Measurements from ENCODE around the gene RPS6KA1. TPM values are rescaled to one million over a fixed set of nuclear protein-coding genes. Genes with fewer than 3 reads are reported as not detected.

RPS6KA1 gene
- polyA plus RNA-seq, 1 donor from 2014 or later = 152 TPM

DNA sequence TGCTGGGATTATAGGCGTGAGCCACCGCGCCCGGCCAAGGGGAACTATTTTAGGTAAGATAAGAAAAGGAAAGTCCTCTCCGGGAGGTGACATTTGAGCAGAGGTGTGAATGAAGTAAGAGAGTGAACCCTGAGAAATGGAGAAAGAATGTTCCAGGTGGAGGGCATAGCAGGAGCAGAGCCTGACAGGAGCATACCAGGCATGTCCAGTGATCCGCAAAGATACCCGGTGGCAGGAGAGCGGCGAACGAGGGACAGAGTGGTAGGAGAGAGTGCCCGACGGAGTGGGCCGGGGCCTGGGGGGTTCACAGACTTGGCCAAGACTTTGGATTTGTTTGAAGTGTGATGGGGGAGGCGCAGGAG, 7.9 kb upstream of the RPS6KA1 start:
- peaks cover 9% of the 10 kb centered on the region for H3K27me3 Mint-ChIP-seq
- no peak overlapping the region for H3K27ac Mint-ChIP-seq

GRCh38 chr1:26522073-26522472, 7.5 kb upstream of the RPS6KA1 start:
- no peak overlapping the region for H3K4me3 Mint-ChIP-seq
- peaks cover 0 to 1% (median 0%) of the 10 kb centered on the region in 3 donors for H3K4me1 Mint-ChIP-seq
- H3K9me3 Mint-ChIP-seq = no peaks in the 10 kb centered on the region
- peaks cover 9% of the 10 kb centered on the region for H3K27me3 Mint-ChIP-seq
- no peak overlapping the region for H3K27ac Mint-ChIP-seq
- no peaks in the 10 kb centered on the region for H3K36me3 Mint-ChIP-seq

More for the DNA sequence above, 7.9 kb upstream of the RPS6KA1 start:
- Mint-ChIP-seq H3K4me1 (peaks cover 0 to 1% (median 0%) of the 10 kb centered on the region in 3 donors), H3K4me3 (no peak overlapping the region), H3K9me3 (no peaks in the 10 kb centered on the region), H3K36me3 (no peaks in the 10 kb centered on the region)

GRCh38 chr1:26524181-26524580, 5.4 kb upstream of the RPS6KA1 start:
- H3K4me3 Mint-ChIP-seq = no peak overlapping the region
- H3K27ac Mint-ChIP-seq = no peak overlapping the region
- H3K4me1 Mint-ChIP-seq = peaks cover 0 to 4% (median 2%) of the 10 kb centered on the region in 3 donors
- H3K9me3 Mint-ChIP-seq = no peaks in the 10 kb centered on the region
- peaks cover 13% of the 10 kb centered on the region for H3K27me3 Mint-ChIP-seq
- H3K36me3 Mint-ChIP-seq = no peaks in the 10 kb centered on the region

- peaks cover 13% of the 10 kb centered on the region for H3K27me3 Mint-ChIP-seq
Measured at GRCh38 chr1:26526287-26526686, 3.3 kb upstream of the RPS6KA1 start.

GRCh38 chr1:26529405-26529654, 231 bp upstream of the RPS6KA1 start:
- H3K36me3 Mint-ChIP-seq = no peaks in the 10 kb centered on the region
- peak overlapping the region; percentile 83 to 94 (median 90) for H3K4me3 Mint-ChIP-seq
- no peaks in the 10 kb centered on the region for H3K9me3 Mint-ChIP-seq
- no peak overlapping the region for H3K27ac Mint-ChIP-seq
- H3K27me3 Mint-ChIP-seq = peaks cover 9% of the 10 kb centered on the region
- peaks cover 12 to 16% (median 16%) of the 10 kb centered on the region in 3 donors for H3K4me1 Mint-ChIP-seq

More at GRCh38 chr1:26526287-26526686, 3.3 kb upstream of the RPS6KA1 start:
- no peak overlapping the region for H3K4me3 Mint-ChIP-seq
- peaks cover 6 to 12% (median 10%) of the 10 kb centered on the region in 3 donors for H3K4me1 Mint-ChIP-seq
- no peaks in the 10 kb centered on the region for H3K36me3 Mint-ChIP-seq
- no peak overlapping the region for H3K27ac Mint-ChIP-seq
- no peaks in the 10 kb centered on the region for H3K9me3 Mint-ChIP-seq

- Mint-ChIP-seq H3K27ac (peak overlapping the region in 1 of 3 donors; percentile 82), H3K36me3 (no peaks in the 10 kb centered on the region), H3K4me3 (peak overlapping the region; percentile 82 to 94 (median 90)), H3K27me3 (peaks cover 4% of the 10 kb centered on the region), H3K9me3 (no peaks in the 10 kb centered on the region), H3K4me1 (peaks cover 21 to 23% (median 23%) of the 10 kb centered on the region in 3 donors)
Measured at GRCh38 chr1:26530410-26530894, 891 bp downstream of the RPS6KA1 start.

DNA sequence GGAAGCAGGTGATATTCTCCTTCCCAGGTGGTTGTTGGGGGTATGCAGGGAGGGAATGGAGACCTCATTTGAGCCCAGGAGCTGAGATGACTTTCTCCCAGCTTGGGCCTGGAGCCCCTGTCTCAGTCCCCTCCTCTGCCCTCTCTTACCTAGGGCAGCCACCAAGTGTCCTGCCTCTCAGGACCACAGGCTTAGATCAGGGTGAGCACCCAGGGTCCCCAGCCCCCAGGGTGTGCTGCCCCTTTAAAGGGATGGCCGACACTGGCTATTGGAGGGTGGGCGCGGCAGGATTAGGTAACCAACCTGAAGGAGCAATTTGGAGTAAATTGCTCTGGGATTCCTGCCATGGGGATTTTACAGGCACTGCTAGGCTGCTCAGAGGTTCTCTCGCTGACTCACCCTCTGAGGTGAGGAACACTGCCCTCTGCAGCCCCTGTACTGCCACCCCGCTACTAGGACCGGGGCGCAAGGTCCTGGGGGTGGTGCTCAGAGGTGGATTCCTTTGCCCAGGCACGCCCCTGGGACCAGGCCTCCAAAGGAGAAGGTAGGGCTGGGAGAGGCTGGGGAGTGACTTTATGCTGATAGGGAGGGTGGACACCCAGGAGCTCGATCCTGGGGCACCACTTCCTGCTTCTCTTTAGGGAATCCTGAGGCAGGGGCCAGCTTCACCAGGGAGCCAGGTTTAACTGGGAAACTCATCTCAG, 1.5 kb downstream of the RPS6KA1 start:
- Mint-ChIP-seq H3K27me3 (peaks cover 4% of the 10 kb centered on the region), H3K36me3 (no peaks in the 10 kb centered on the region), H3K9me3 (no peaks in the 10 kb centered on the region), H3K27ac (peak overlapping the region in 1 of 3 donors; percentile 82), H3K4me1 (peaks cover 21 to 23% (median 23%) of the 10 kb centered on the region in 3 donors), H3K4me3 (peak overlapping the region; percentile 82 to 94 (median 90))

GRCh38 chr1:26531651-26532131, 2.1 kb downstream of the RPS6KA1 start:
- no peaks in the 10 kb centered on the region for H3K36me3 Mint-ChIP-seq
- H3K4me1 Mint-ChIP-seq = peaks cover 21 to 23% (median 23%) of the 10 kb centered on the region in 3 donors
- peak overlapping the region in 2 of 3 donors; percentile 59 to 62 for H3K27ac Mint-ChIP-seq
- H3K4me3 Mint-ChIP-seq = no peak overlapping the region
- no peaks in the 10 kb centered on the region for H3K9me3 Mint-ChIP-seq
- peaks cover 4% of the 10 kb centered on the region for H3K27me3 Mint-ChIP-seq

GRCh38 chr1:26533951-26534509, 4.5 kb downstream of the RPS6KA1 start:
- H3K27ac Mint-ChIP-seq = no peak overlapping the region
- H3K9me3 Mint-ChIP-seq = no peaks in the 10 kb centered on the region
- peak overlapping the region in 1 of 4 donors; percentile 68 for H3K4me3 Mint-ChIP-seq
- H3K36me3 Mint-ChIP-seq = no peaks in the 10 kb centered on the region
- peaks cover 33 to 34% (median 33%) of the 10 kb centered on the region in 3 donors for H3K4me1 Mint-ChIP-seq
- H3K27me3 Mint-ChIP-seq = peaks cover 2% of the 10 kb centered on the region

DNA sequence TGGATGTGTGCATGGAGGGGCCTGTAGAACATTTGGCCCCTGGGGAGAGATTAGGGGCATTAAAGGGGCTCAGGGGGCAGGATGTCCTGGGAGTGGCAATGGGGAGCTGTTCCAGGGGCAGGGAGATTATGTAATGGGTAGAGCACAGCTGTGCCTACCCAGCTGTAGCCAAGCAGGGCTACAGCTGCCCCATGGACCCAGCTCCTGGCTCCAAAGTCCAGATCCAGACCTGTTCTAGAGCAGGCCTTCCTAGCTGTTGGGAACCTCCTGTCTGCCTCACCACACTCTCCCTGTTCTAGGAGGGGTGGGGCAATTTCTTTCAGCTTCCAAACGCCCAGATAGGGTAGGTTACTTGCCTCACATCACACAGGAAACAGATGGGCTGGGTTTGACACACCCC, 5.6 kb downstream of the RPS6KA1 start:
- H3K4me1 Mint-ChIP-seq = peaks cover 36 to 42% (median 42%) of the 10 kb centered on the region in 3 donors
- peak overlapping the region in 1 of 4 donors; percentile 47 for H3K4me3 Mint-ChIP-seq
- H3K9me3 Mint-ChIP-seq = no peaks in the 10 kb centered on the region
- H3K27me3 Mint-ChIP-seq = no peaks in the 10 kb centered on the region
- H3K36me3 Mint-ChIP-seq = no peaks in the 10 kb centered on the region
- H3K27ac Mint-ChIP-seq = peak overlapping the region in 1 of 3 donors; percentile 7

DNA sequence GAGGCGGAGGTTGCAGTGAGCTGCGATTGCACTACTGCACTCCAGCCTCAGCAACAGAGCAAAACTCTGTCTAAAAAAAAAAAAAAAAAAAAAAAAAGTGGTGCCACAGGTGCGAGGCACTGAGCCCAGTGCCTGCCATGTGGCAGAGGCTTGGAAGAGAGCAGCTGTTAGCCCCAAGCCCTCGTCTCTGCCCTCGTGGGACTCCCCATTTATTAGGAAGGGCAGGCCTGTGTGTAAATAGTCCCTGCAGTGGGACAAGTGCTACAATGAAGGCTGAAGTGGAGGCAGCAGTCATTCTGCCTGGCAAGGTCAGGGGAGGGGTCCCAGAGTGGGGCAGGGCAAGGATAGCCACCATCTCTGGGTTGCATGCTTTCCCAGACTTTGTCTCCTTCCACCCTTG, 6.5 kb downstream of the RPS6KA1 start:
- Mint-ChIP-seq H3K27me3 (no peaks in the 10 kb centered on the region), H3K36me3 (no peaks in the 10 kb centered on the region), H3K4me3 (no peak overlapping the region), H3K9me3 (no peaks in the 10 kb centered on the region), H3K4me1 (peaks cover 35 to 45% (median 38%) of the 10 kb centered on the region in 3 donors), H3K27ac (no peak overlapping the region)

GRCh38 chr1:26536521-26536920, 7.0 kb downstream of the RPS6KA1 start:
- Mint-ChIP-seq H3K9me3 (no peaks in the 10 kb centered on the region), H3K4me3 (no peak overlapping the region), H3K4me1 (peaks cover 36 to 43% (median 38%) of the 10 kb centered on the region in 3 donors), H3K27me3 (no peaks in the 10 kb centered on the region), H3K27ac (no peak overlapping the region), H3K36me3 (no peaks in the 10 kb centered on the region)

DNA sequence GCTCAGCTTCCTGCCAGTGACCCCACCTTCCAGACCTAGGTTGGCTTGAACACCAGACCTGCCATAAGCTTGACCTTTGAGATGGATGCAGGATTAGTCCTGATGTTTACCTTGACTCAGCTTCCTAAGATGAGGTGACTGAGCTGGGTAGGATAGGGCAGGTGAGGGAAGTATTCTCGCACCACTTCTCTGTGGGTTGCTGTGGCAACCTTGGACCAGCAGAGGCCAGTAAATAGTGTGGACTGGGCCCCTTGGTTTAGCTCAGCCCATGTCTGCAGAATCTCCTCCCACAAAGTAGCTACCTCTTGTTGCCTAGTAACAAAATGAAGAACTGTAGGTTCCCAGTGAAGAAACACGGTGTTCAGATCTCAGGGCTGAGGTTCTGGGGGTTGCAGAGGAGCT, 8.4 kb downstream of the RPS6KA1 start:
- H3K36me3 Mint-ChIP-seq = no peaks in the 10 kb centered on the region
- peak overlapping the region in 3 of 4 donors; percentile 34 to 81 (median 77) for H3K4me3 Mint-ChIP-seq
- H3K27me3 Mint-ChIP-seq = no peaks in the 10 kb centered on the region
- H3K4me1 Mint-ChIP-seq = peaks cover 48 to 57% (median 51%) of the 10 kb centered on the region in 3 donors
- no peaks in the 10 kb centered on the region for H3K9me3 Mint-ChIP-seq
- peak overlapping the region in 2 of 3 donors; percentile 92 to 95 for H3K27ac Mint-ChIP-seq

- Mint-ChIP-seq H3K4me1 (peaks cover 56 to 65% (median 59%) of the 10 kb centered on the region in 3 donors), H3K4me3 (peak overlapping the region in 3 of 4 donors; percentile 34 to 81 (median 77)), H3K27ac (peak overlapping the region; percentile 86 to 95 (median 93)), H3K36me3 (no peaks in the 10 kb centered on the region), H3K27me3 (no peaks in the 10 kb centered on the region), H3K9me3 (peaks cover 0 to 1% (median 0%) of the 10 kb centered on the region in 3 donors)
Measured at GRCh38 chr1:26538480-26539412, 9.2 kb downstream of the RPS6KA1 start.

Measured in IgD-negative memory B cell (primary cell).